ENCODE measurements around the gene KLHL20. TPM values are rescaled to one million over a fixed set of nuclear protein-coding genes. Genes with fewer than 3 reads are reported as not detected.

The KLHL20 gene
- total RNA-seq, 1 experiment from 2014 or later: 17.7 TPM

- Histone ChIP-seq H3K27ac (ENCODE audit: low read depth, low read length, poor library complexity, severe bottlenecking) (no peak overlapping the region), H3K36me3 (ENCODE audit: insufficient read depth, low read length, poor library complexity, severe bottlenecking) (no peaks in the 10 kb centered on the region), H3K27me3 (replicated peaks; ENCODE audit: insufficient read depth, low read depth, low read length, poor library complexity) (peaks cover 10% of the 10 kb centered on the region), H3K4me3 (ENCODE audit: low read depth, low read length, poor library complexity, severe bottlenecking) (no peak overlapping the region), H3K9me3 (ENCODE audit: low read depth, low read length, poor library complexity, severe bottlenecking) (no peaks in the 10 kb centered on the region), H3K4me1 (ENCODE audit: insufficient read depth, low read length, poor library complexity, severe bottlenecking) (no peaks in the 10 kb centered on the region)
- no peak for DNase-seq (ENCODE audit: low spot score)
- CTCF ChIA-PET: no interaction called here
- POLR2A ChIA-PET (ENCODE audit: low non-redundant PET): no interaction called here
- no peak for TF ChIP-seq CTCF (conservative IDR thresholded peaks at IDR 0.05; ENCODE audit: low read depth, low read length)
- intact Hi-C loops (cut with micrococcal nuclease; ENCODE audit: unreplicated experiment): no loop called here
- BruUV-seq (replicated peaks): no TSS peak
These were observed 6.0 kb upstream of the KLHL20 start for GRCh38 chr1:173708787-173709186.

GRCh38 chr1:173714441-173714758 lies 381 bp upstream of the KLHL20 start:
- no TSS peak for BruUV-seq (replicated peaks)
- Histone ChIP-seq H3K27ac (ENCODE audit: low read depth, low read length, poor library complexity, severe bottlenecking) (peak overlapping the region; percentile 79), H3K4me3 (ENCODE audit: low read depth, low read length, poor library complexity, severe bottlenecking) (peak overlapping the region; percentile 70), H3K27me3 (replicated peaks; ENCODE audit: insufficient read depth, low read depth, low read length, poor library complexity) (peaks cover 10% of the 10 kb centered on the region), H3K36me3 (ENCODE audit: insufficient read depth, low read length, poor library complexity, severe bottlenecking) (no peaks in the 10 kb centered on the region), H3K4me1 (ENCODE audit: insufficient read depth, low read length, poor library complexity, severe bottlenecking) (peaks cover 10% of the 10 kb centered on the region), H3K9me3 (ENCODE audit: low read depth, low read length, poor library complexity, severe bottlenecking) (no peaks in the 10 kb centered on the region)
- ChIA-PET CTCF (no interaction called here), POLR2A (ENCODE audit: low non-redundant PET) (no interaction called here)
- intact Hi-C loops (cut with micrococcal nuclease; ENCODE audit: unreplicated experiment): loop anchor here (10.0 kb wide), 1 partner anchor 110 kb away; the partner anchor contains the start of genes CENPL and DARS2
- no peak for DNase-seq (ENCODE audit: low spot score)
- TF ChIP-seq CTCF (conservative IDR thresholded peaks at IDR 0.05; ENCODE audit: low read depth, low read length) (no peak), EZH2 (IDR thresholded peaks at IDR 0.05; ENCODE audit: borderline replicate concordance, low read depth, low read length, poor library complexity, severe bottlenecking) (no peak)

- DNase-seq (ENCODE audit: low spot score): no peak
- Histone ChIP-seq H3K27me3 (replicated peaks; ENCODE audit: insufficient read depth, low read depth, low read length, poor library complexity) (peaks cover 10% of the 10 kb centered on the region), H3K4me1 (ENCODE audit: insufficient read depth, low read length, poor library complexity, severe bottlenecking) (peaks cover 10% of the 10 kb centered on the region), H3K27ac (ENCODE audit: low read depth, low read length, poor library complexity, severe bottlenecking) (peak overlapping the region; percentile 79), H3K9me3 (ENCODE audit: low read depth, low read length, poor library complexity, severe bottlenecking) (no peaks in the 10 kb centered on the region), H3K4me3 (ENCODE audit: low read depth, low read length, poor library complexity, severe bottlenecking) (peak overlapping the region; percentile 70), H3K36me3 (ENCODE audit: insufficient read depth, low read length, poor library complexity, severe bottlenecking) (no peaks in the 10 kb centered on the region)
- no TSS peak for BruUV-seq (replicated peaks)
- intact Hi-C loops (cut with micrococcal nuclease; ENCODE audit: unreplicated experiment): loop anchor here (10.0 kb wide), 1 partner anchor 109 kb away; the partner anchor contains the start of genes CENPL and DARS2
- no peak for TF ChIP-seq CTCF (conservative IDR thresholded peaks at IDR 0.05; ENCODE audit: low read depth, low read length)
- TF ChIP-seq EZH2 (IDR thresholded peaks at IDR 0.05; ENCODE audit: borderline replicate concordance, low read depth, low read length, poor library complexity, severe bottlenecking): no peak
- ChIA-PET CTCF (no interaction called here), POLR2A (ENCODE audit: low non-redundant PET) (no interaction called here)
These were observed 710 bp downstream of the KLHL20 start for GRCh38 chr1:173715538-173715844.
